Uterus (tissue), 2 donors: Measurements from ENCODE around the gene IL18RAP.

ENCODE experiments used
- POLR2A ChIP-seq, 2 donors: fragments of 450-650 bp; IDR thresholded peaks; one replicate each; pipeline ENCODE4 v1.6.1; 2016; ENCODE audit warnings: antibody characterized with exemption in 2 of 2, mild to moderate bottlenecking in 1 of 2, moderate library complexity in 1 of 2
- TF ChIP-seq, protein P1 (sequence below), 4 experiments: fragments of 200-600 bp in 2 of 4; fragments of 450-650 bp in 2 of 4; sonication (generic) in 2 of 4; IDR thresholded peaks; one replicate each; pipeline ENCODE4 v1.5.1; 2016 to 2019; ENCODE audit warnings: antibody characterized with exemption in 4 of 4, mild to moderate bottlenecking in 2 of 4, moderate library complexity in 1 of 4

DNA sequence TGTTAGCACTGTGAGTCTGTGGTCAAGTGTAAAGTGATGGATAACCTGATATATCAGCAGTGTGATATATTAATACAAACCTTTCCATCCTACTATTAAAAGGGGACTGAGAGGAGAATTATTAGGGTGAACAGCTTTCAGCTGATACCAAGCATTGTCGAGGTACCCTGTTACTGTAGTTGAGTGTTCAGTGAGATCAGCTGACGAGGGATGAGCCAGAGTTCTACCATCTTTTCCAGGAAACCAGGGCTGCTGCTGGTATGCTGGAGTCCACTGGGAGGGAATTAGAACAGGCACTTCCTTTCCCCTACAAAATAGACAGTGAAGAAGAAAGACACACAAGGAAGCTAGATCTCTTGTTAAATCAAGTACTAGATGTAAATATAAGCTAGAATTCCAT is 408 bp downstream of the IL18RAP start:
- no peak for TF ChIP-seq POLR2A (IDR thresholded peaks at IDR 0.05)
- TF ChIP-seq, protein P1, sequence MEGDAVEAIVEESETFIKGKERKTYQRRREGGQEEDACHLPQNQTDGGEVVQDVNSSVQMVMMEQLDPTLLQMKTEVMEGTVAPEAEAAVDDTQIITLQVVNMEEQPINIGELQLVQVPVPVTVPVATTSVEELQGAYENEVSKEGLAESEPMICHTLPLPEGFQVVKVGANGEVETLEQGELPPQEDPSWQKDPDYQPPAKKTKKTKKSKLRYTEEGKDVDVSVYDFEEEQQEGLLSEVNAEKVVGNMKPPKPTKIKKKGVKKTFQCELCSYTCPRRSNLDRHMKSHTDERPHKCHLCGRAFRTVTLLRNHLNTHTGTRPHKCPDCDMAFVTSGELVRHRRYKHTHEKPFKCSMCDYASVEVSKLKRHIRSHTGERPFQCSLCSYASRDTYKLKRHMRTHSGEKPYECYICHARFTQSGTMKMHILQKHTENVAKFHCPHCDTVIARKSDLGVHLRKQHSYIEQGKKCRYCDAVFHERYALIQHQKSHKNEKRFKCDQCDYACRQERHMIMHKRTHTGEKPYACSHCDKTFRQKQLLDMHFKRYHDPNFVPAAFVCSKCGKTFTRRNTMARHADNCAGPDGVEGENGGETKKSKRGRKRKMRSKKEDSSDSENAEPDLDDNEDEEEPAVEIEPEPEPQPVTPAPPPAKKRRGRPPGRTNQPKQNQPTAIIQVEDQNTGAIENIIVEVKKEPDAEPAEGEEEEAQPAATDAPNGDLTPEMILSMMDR (IDR thresholded peaks at IDR 0.05): no peak
